Measurements from ENCODE around the gene CCDC102A. TPM values are rescaled to one million over a fixed set of nuclear protein-coding genes. Genes with fewer than 3 reads are reported as not detected.
A peak's percentile ranks its signal among the peaks of the same experiment; 100 is the strongest.

CCDC102A gene
- total RNA-seq, result 10 to 100 TPM in 5 of 6 donors, 1 to 10 TPM in 1; 8.2 to 41.9 (median 16.5) TPM

DNA sequence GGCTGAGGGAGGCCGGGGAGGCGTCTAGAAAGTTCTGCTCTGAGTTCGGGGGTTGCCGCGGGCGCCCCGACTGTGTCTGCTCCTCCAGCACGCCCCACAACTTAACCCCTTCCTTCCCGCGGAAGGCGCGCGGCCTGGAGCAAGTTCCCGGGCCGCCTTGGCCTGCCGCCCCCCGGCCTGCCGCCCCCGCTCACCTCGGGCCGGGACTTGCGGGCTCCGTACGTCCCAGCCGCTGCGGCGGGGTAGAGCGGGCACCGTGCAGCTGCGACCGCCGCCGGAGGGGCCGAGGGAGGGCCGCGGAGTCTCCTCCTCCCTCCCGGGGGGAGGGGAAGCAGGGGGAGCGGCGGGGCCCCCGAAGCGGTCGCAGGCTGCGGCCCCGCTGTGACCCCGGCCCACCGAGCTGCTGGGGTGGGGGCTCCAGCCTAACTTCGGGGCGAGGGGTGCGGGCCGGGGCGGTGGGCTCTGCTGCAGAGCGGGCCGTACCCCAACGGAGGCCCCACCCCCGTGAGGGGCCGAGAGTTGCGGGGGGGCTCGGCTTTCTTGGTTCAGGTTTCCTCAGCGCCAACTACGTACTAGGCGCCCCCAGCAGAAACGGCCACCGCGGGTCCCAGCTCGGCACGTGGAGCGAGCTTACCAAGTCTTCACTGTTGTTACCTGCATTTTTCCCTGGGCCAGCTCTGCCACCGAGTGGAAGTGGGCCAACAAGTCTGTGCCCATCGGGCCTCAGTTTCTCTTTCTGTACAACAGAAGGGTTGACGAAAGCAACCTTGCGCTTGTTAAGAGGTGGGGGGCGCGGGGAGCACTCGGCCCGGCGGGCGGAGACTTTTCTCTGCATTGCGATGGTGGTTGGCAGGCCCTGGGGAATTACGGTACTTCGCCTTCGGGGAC is at the start of gene CCDC102A:
Gene CCDC102A, minus strand, starts transcription at position 266 of the 888 bp plus-strand sequence. CDS start 7,394 bp downstream, outside the sequence.
- TF ChIP-seq CTCF (IDR thresholded peaks at IDR 0.05), result peak in 1 of 6 experiments; percentile 2
- TF ChIP-seq EP300 (IDR thresholded peaks at IDR 0.05), result no peak
- TF ChIP-seq POLR2A (IDR thresholded peaks at IDR 0.05), result peak in 1 of 4 donors; percentile 40
- no peak for TF ChIP-seq POLR2AphosphoS5 (IDR thresholded peaks at IDR 0.05)
- Histone ChIP-seq H3K4me3 (peak within 1 kb of the TSS; percentile 86 to 94 (median 90)), H3K36me3 (no peaks in the 10 kb centered on the region), H3K27ac (peak within 1 kb of the TSS; percentile 91 to 97 (median 94)), H3K4me1 (peaks cover 38 to 52% (median 46%) of the 10 kb centered on the region in 4 donors), H3K9me3 (no peaks in the 10 kb centered on the region), H3K27me3 (peaks cover 0 to 4% (median 0%) of the 10 kb centered on the region in 4 donors)
- ATAC-seq (ENCODE audit: low FRiP score in 2 of 2), result peak in 1 of 2 donors; percentile 73
- 1 to 3% methylated on average over 21 to 37 of the region's 81 CpGs for WGBS, 2 donors
- DNase-seq, result peak in 1 of 2 donors; percentile 24

DNA sequence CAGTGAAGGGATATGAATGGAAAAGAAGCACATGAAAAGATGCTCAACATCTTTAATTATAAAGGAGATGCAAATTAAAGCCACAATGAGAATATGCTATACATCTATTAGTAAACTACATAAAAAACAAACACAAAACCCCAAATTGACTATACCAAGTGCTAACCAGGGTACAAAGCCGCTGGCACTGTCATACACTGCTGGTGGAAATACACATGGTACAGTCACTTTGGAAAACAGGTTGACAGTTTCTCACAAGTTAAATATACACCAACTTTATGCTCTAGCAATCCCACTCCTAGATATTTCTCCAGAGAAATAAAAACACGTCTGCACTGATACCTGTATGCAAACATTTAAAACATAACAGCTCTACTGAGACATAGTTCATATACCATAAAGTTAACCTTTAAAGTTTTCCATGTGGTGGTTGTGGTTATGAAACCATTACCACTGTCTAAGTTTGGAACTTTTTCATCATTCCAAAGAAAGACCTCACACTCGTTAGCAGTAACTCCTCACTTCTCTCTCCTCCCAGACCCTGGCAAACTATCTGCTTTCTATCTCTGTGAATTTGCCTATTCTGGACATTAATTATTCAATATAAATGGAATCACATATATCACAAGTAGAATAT is 48.8 kb upstream of the CCDC102A start:
- no peaks in the 10 kb centered on the region for H3K36me3 ChIP-seq
- TF ChIP-seq POLR2A (IDR thresholded peaks at IDR 0.05) (no peak), CTCF (IDR thresholded peaks at IDR 0.05) (no peak), EP300 (IDR thresholded peaks at IDR 0.05) (no peak), POLR2AphosphoS5 (IDR thresholded peaks at IDR 0.05) (no peak)
- H3K4me1 ChIP-seq, result peaks cover 0 to 4% (median under 1%) of the 10 kb centered on the region in 4 donors
- no peaks in the 10 kb centered on the region for H3K27me3 ChIP-seq
- H3K27ac ChIP-seq, result no peak overlapping the region
- DNase-seq (no peak), ATAC-seq (ENCODE audit: low FRiP score in 2 of 2) (no peak)
- no peaks in the 10 kb centered on the region for H3K9me3 ChIP-seq
- WGBS, 2 donors, result 42 to 55% methylated on average over 3 of the region's 3 CpGs
- H3K4me3 ChIP-seq, result no peak overlapping the region

GRCh38 chr16:57579361-57579665 is 42.9 kb upstream of the CCDC102A start:
- Histone ChIP-seq H3K4me3 (no peak overlapping the region), H3K27ac (no peak overlapping the region), H3K27me3 (no peaks in the 10 kb centered on the region), H3K36me3 (no peaks in the 10 kb centered on the region), H3K9me3 (no peaks in the 10 kb centered on the region), H3K4me1 (peaks cover 0 to 9% (median 4%) of the 10 kb centered on the region in 4 donors)
- ATAC-seq (ENCODE audit: low FRiP score in 2 of 2), result no peak
- 65 to 72% methylated on average over 2 of the region's 2 CpGs for WGBS, 2 donors
- TF ChIP-seq POLR2AphosphoS5 (IDR thresholded peaks at IDR 0.05), result no peak
- no peak for TF ChIP-seq CTCF (IDR thresholded peaks at IDR 0.05)
- TF ChIP-seq POLR2A (IDR thresholded peaks at IDR 0.05), result no peak
- TF ChIP-seq EP300 (IDR thresholded peaks at IDR 0.05), result no peak
- DNase-seq, result no peak

DNA sequence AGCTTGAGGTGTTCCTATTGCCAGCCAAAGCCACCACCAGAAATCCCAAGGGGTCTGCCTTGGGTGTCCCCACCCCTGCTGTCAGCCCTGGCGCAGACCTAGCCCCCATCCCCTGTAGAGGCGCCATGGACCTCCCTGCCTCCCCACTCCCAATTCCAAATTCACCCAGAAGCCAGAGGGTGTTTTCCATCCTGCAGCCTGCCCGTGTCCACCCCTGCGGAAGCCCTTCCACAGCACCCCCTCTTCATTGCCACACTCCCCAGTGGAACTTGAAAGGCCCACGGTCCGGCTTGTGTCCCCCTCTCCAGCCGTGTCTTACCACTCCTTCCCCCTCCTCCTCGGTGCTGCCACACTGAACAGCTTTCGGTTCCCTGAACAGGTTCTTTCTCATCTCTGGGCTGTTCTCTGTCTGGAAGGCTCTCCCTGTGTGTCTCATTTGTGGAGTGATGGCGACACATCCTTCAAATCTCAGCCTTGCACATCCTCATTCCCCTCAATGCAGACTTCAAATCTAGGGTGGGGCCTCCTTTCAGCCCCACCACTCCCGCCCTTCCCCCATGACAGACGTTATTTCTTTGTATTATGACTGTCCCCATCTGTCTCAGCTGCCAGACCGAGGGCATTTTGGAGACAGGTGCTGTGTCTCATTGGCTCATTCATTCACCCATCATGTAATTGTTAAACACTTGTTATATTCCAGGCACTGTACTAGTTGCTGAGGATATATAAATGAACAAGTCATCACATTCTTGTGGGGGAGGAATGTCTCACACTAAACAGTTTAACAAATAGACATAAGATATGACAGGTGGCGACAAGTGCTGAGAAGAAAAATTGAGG is 42.4 kb upstream of the CCDC102A start:
- no peaks in the 10 kb centered on the region for H3K36me3 ChIP-seq
- H3K9me3 ChIP-seq, result no peaks in the 10 kb centered on the region
- DNase-seq, result no peak
- peaks cover 0 to 9% (median 4%) of the 10 kb centered on the region in 4 donors for H3K4me1 ChIP-seq
- no peaks in the 10 kb centered on the region for H3K27me3 ChIP-seq
- ATAC-seq (ENCODE audit: low FRiP score in 2 of 2), result no peak
- H3K4me3 ChIP-seq, result no peak overlapping the region
- 79 to 80% methylated on average over 14 of the region's 14 CpGs for WGBS, 2 donors
- H3K27ac ChIP-seq, result peak overlapping the region in 1 of 4 donors; percentile 32
- TF ChIP-seq POLR2A (IDR thresholded peaks at IDR 0.05), result no peak
- TF ChIP-seq POLR2AphosphoS5 (IDR thresholded peaks at IDR 0.05), result no peak
- no peak for TF ChIP-seq EP300 (IDR thresholded peaks at IDR 0.05)
- TF ChIP-seq CTCF (IDR thresholded peaks at IDR 0.05), result no peak

Data from upper lobe of left lung (tissue), 6 donors.